SK-N-SH treated with all-trans-retinoic acid at 6 μM for 48 hours (cell line): Measurements from ENCODE around the gene BMERB1.

Experiments
- BACH2 ChIP-seq: fragments of 250-450 bp; sonication (Bioruptor Pico); IDR thresholded peaks from 2 replicates; pipeline ENCODE4 v1.9.0; 2021; ENCODE audit warnings: mild to moderate bottlenecking, borderline replicate concordance
- CSDC2 ChIP-seq: fragments of 250-450 bp; sonication (Bioruptor Pico); IDR thresholded peaks from 2 replicates; pipeline ENCODE4 v1.5.0; 2020; ENCODE audit warnings: mild to moderate bottlenecking, moderate library complexity
- ISL1 ChIP-seq: fragments of 250-450 bp; sonication (Bioruptor Pico); IDR thresholded peaks from 2 replicates; pipeline ENCODE4 v2.1.2; 2022; ENCODE audit warnings: mild to moderate bottlenecking, moderate library complexity
- PATZ1 ChIP-seq: fragments of 250-450 bp; sonication (Bioruptor Pico); IDR thresholded peaks from 2 replicates; pipeline ENCODE4 v1.8.0; 2020; ENCODE audit warnings: mild to moderate bottlenecking, moderate library complexity, borderline replicate concordance
- SNAI2 ChIP-seq: fragments of 250-450 bp; sonication (Bioruptor Pico); IDR thresholded peaks from 2 replicates; pipeline ENCODE4 v1.5.0; 2020; ENCODE audit warnings: mild to moderate bottlenecking, moderate library complexity
- ZFP3 ChIP-seq: fragments of 250-450 bp; sonication (Bioruptor Pico); IDR thresholded peaks from 2 replicates; pipeline ENCODE4 v1.5.0; 2020; ENCODE audit warnings: mild to moderate bottlenecking, moderate library complexity
- ZNF8 ChIP-seq: fragments of 450-650 bp; formaldehyde crosslinking; IDR thresholded peaks from 2 replicates; pipeline ENCODE4 v1.5.0; 2020; ENCODE audit warnings: mild to moderate bottlenecking, moderate library complexity
- TF ChIP-seq, protein P1 (sequence below): fragments of 250-450 bp; sonication (Bioruptor Pico); IDR thresholded peaks from 2 replicates; pipeline ENCODE4 v1.5.0; 2020; ENCODE audit warnings: mild to moderate bottlenecking, moderate library complexity
- TF ChIP-seq, protein P2 (sequence below): fragments of 250-450 bp; sonication (Bioruptor Pico); IDR thresholded peaks from 2 replicates; pipeline ENCODE4 v1.5.1; 2020; ENCODE audit warnings: low read depth, mild to moderate bottlenecking, moderate library complexity

GRCh38 chr16:15575293-15576049, 141.1 kb downstream of the BMERB1 start:
- TF ChIP-seq, protein P1, sequence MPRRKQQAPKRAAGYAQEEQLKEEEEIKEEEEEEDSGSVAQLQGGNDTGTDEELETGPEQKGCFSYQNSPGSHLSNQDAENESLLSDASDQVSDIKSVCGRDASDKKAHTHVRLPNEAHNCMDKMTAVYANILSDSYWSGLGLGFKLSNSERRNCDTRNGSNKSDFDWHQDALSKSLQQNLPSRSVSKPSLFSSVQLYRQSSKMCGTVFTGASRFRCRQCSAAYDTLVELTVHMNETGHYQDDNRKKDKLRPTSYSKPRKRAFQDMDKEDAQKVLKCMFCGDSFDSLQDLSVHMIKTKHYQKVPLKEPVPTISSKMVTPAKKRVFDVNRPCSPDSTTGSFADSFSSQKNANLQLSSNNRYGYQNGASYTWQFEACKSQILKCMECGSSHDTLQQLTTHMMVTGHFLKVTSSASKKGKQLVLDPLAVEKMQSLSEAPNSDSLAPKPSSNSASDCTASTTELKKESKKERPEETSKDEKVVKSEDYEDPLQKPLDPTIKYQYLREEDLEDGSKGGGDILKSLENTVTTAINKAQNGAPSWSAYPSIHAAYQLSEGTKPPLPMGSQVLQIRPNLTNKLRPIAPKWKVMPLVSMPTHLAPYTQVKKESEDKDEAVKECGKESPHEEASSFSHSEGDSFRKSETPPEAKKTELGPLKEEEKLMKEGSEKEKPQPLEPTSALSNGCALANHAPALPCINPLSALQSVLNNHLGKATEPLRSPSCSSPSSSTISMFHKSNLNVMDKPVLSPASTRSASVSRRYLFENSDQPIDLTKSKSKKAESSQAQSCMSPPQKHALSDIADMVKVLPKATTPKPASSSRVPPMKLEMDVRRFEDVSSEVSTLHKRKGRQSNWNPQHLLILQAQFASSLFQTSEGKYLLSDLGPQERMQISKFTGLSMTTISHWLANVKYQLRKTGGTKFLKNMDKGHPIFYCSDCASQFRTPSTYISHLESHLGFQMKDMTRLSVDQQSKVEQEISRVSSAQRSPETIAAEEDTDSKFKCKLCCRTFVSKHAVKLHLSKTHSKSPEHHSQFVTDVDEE (CRISPR knock-in tag), result no peak
- TF ChIP-seq SNAI2 (CRISPR knock-in tag), result no peak
- TF ChIP-seq CSDC2 (CRISPR knock-in tag), result no peak
- no peak for TF ChIP-seq ZNF8 (CRISPR knock-in tag)
- no peak for TF ChIP-seq PATZ1 (CRISPR knock-in tag)
- TF ChIP-seq, protein P2, sequence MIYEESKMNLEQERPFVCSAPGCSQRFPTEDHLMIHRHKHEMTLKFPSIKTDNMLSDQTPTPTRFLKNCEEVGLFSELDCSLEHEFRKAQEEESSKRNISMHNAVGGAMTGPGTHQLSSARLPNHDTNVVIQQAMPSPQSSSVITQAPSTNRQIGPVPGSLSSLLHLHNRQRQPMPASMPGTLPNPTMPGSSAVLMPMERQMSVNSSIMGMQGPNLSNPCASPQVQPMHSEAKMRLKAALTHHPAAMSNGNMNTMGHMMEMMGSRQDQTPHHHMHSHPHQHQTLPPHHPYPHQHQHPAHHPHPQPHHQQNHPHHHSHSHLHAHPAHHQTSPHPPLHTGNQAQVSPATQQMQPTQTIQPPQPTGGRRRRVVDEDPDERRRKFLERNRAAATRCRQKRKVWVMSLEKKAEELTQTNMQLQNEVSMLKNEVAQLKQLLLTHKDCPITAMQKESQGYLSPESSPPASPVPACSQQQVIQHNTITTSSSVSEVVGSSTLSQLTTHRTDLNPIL (CRISPR knock-in tag), result no peak
- TF ChIP-seq ISL1 (CRISPR knock-in tag), result no peak
- TF ChIP-seq ZFP3, result no peak
- TF ChIP-seq BACH2 (CRISPR knock-in tag), result no peak
